Activated CD8-positive, alpha-beta memory T cell treated with anti-CD3 and anti-CD28 coated beads for 1 hour (primary cell): ENCODE measurements around the gene DMRT3.

Source experiments
- DNase-seq, 2 donors: peaks; one replicate each; pipeline ENCODE4 v3.0.0-alpha.2; 2020; ENCODE audit warnings: low read depth in 1 of 2; ENCODE audit errors: extremely low read depth in 1 of 2

DMRT3 gene

GRCh38 chr9:976258-976942 is at the start of gene DMRT3:
DMRT3 (plus strand) TSS chr9:976655; CDS start chr9:977002, 347 bp downstream.
- no peak for DNase-seq

- DNase-seq = no peak
These were observed 49.5 kb upstream of the DMRT3 start for GRCh38 chr9:926976-927375.

- no peak for DNase-seq
These were observed 48.0 kb upstream of the DMRT3 start for GRCh38 chr9:928363-929042.

DNA sequence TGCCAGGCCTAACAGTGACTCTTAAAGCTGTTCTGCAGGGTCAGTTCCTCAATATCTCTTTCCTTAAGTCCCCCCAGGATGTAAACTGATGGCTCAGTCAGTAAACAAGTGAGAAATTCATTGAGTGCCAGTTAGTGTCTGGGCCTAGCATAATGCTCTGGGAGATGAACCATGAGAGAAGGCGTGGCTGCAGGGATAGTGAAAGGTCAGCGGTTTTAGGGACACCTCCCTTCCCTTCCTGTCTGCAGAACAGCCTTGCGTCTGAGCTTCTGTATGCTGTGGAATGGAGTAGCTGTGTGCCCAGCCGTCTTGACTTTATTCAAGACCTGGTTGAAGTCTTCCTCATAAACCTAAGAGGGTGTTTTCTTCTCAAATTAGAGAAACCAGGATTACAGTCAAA is 46.7 kb upstream of the DMRT3 start:
- DNase-seq = no peak

DNA sequence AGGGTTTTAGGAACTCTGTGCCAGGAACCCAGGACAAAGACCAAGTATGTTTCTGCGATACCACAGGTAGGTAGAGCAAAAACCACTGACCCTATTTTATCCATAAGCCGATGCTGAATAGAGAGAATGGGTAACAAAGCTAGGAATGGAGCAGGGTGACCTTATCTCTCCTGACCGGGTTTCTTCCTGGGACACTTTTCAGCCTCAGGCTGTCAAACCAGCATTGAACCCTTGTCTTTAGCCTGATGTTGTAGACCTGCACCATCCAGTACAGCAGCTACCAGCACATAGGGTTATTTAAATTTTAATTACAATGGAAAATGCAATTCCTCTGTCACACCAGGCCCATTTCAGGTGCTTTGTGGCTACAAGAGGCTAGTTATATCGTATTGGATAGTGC is 43.1 kb upstream of the DMRT3 start:
- no peak for DNase-seq

GRCh38 chr9:935348-935965 is 41.0 kb upstream of the DMRT3 start:
- DNase-seq = no peak

DNA sequence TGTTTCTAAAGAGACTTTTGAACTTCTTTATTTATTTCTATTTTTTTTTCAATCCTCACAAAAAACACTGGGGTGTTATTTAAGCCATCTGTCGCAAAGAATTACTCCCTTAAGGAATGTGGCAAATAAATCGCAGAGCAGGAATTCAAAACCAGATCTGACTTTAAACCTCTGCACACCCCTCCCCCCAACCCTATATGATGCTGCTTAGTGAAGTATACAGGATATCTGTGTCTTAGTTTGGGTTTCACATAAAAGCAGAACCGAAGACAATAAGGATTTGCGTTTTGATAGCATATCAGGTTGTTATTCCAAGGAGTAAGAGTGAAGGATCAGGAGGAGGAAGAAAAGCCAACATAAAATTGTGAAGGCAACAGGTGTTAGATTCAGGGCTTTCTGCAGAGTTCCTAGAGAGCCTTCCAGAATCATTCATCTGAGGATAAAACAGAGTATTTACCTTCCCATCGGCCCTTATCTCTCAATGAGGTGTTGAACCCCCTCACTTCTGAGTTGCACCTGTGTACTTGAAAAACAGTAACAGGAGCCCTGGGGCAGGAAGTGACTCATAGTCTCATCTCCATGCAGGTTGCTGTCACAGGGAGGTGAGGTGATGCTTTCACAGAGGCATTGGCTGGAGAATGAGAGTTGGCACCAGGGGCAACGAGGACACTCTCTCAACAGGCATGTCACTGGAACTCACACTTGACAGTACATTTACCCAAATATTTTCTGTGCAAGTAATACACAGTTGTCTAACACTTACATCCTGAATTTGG is 33.5 kb upstream of the DMRT3 start:
- no peak for DNase-seq

DNA sequence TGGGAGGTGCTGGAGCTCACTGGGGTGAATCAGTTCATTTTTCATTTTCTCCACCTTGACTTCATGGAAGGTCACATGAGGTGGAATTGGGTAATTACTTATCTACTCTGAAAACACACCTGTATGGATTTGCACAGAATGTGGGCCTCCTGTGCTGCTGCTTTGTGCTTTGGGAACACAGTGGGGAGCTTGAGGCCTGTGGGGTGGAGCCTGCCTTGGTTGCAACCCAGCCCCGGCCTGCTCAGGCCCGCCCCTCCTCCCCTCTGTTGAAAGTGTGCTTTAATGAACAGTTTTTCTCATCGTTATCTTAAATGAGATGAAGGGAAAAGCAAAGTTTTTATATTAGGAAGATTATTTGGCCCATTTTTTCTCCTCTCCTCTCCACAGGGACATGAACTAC is 28.5 kb upstream of the DMRT3 start:
- no peak for DNase-seq

- DNase-seq = no peak
These were observed 28.0 kb upstream of the DMRT3 start for GRCh38 chr9:948497-948896.

- no peak for DNase-seq
These were observed 26.3 kb upstream of the DMRT3 start for GRCh38 chr9:950139-950538.

DNA sequence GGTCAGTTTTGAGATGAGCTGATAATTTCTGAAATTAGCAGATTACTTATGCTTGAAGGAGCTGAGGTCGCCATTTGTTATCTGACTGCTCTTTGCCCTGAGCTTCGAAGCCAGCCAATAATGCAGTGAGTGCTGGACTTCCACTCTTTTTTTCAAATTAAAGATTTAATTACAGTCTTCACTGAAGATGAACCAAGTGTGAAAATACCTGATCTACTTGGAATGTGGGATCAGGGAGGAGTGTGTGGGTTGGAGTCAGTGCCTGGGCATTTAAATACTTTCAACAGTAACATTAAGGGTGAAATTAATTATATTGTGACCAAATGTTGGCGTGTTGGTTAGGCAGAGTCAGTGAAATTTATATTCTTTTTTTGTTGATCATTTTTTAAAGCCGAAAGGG is 23.9 kb upstream of the DMRT3 start:
- DNase-seq = no peak

DNA sequence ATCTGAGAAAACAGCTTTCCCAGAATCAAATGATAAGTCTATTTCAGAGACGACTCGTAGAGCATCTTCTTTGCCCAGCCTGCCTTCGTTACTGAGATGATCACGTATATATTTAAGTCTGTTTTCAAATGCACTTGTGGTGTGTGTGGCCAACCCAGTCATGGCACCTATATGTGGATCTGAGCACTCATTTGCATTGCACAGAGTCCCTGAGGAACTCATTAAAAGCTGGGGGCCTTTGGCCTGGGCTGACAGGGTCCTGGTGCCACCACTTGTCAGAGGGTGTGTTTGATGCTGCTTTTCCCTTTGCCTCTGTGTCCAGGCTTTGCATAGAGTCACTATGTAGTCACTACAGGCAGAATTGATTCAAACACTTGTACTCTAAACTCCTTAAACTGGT is 17.4 kb upstream of the DMRT3 start:
- DNase-seq = no peak

GRCh38 chr9:959914-960313 is 16.5 kb upstream of the DMRT3 start:
- no peak for DNase-seq

DNA sequence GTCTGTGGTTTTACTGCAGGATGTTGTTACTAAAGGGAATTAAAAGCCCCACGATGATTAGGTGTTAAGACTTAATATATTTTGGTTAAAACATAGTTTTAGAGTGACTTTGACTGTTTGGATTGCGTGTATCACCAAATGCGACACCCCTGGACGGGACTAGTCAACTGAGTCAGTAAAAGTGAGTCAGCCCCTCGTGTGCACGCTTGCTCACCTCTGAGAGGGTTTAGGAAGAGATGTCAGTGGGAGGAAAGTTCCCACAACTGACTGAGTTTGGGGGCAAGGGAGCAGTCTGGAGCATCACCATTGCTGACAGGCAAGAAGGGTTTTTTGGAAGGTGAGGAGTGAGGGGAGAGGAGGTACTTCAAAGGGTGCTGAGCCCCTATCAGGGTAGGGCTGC is 14.4 kb upstream of the DMRT3 start:
- DNase-seq = no peak

DNA sequence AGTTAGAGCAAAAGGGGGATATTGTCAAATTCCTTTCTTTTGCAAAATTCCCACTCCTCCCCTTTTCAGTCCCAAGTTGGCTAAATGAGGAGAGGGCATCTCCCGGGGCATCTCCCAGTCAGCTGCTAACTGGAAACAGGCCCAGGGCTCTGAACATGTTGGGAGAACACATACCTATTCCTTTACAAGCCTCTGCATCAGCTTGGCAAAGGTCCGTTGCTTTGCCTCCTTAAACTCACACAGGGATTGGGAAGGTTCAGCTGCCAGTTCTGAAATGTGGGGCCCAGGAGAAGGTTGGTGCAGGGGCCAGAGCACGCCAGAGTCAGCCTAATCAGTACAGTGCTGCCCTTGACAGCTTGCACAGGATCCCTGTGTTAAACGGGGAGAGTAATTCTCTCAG is 11.0 kb upstream of the DMRT3 start:
- DNase-seq = no peak

DNA sequence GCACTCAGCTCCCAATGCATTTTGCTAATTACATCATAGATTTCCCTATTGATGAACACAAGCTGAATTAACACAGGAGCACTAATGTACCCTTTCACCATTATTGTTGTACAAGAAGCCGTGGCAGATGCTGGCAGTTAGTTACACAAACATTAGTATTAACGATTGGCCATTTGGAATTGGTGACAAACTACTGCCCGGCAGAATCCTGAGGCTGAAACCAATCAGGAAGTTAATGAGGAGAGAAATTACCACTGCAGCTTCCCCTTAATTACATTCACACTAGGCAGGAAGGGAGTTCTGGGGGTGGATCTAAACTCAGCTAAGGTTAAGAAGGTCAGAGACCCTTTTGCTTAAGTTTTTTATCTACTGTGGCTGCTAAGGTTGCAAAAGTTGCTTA is 9.6 kb upstream of the DMRT3 start:
- DNase-seq = no peak

- no peak for DNase-seq
These were observed 9.0 kb upstream of the DMRT3 start for GRCh38 chr9:967436-967835.

DNA sequence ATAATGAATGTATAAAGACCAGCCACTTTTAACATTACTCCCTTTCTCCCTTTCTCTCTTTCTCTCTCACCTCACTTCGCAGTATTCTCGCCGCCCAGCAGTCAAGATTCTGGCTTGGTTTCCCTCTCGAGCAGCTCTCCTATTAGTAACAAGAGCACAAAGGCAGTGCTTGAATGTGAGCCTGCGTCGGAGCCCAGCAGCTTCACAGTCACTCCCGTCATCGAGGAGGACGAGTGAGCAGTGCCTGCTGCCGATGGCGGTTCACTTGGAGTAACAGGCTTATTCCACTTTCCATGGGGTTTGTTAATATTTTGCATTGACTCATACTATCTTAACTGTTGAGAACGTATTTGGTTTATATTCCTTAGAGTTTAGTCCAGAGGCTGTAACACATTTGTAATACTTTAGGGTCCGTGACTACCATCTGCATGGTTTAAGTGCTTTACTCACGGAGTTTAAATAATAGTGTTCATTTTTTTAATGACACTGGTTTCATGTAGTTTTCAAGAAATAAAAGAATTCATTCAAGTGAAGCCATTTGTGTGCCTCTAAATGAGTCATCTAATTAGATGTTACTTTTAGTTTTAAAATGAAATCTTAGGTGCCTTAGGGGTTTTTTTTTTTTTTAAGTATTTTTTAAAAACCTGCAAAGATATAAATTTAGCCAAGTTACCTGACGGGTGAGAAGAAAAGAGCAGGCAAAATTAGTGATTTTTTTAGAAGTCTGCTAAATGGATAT is 8.4 kb upstream of the DMRT3 start:
- DNase-seq = no peak

DNA sequence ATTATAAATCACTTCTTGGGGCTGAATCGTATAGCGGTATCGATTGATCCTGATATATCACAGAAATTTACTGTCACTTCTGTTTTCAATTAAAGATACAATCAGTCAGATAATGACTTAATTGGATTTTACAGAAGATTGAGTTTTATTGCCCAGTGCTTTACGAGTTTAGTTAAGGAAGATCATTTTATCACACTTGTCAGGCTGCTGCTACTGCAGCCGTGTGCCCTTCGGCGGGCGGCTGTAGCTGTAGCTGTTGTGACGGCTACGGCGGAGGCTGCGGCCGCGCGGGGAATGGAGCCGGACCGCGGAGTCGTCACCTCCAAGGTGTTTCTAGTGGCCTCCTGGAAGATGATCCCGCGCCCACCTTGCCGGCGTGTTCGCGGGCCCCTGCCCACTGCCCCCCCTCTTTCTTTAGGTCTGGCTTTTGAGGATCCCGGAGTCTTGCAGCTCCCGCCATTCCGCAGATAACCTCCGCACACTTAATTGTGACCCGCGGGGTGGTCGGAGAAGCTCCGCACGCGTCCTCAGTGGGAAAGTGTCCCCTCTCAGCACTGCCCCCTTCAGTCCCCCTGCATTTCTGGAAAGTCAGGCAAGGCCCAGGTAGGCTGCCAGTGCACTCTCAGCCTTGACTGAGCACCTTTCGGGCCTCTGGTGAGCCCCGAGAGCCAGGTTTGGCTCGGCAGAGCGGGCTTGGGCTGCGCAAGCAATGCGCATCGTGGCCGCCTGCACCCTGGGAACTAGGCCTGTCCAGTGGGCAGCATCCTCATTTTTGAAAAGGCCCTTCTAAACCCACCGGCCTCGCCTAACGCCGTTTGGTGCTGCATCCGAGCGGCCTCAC is 6.9 kb upstream of the DMRT3 start:
- no peak for DNase-seq
